ENCODE data around the gene ZSCAN21.
"Not testable (repeated sequence)": the region's sequence is repeated elsewhere in the genome, so short reads cannot be mapped to it uniquely, and the experiment has no call there.

The ZSCAN21 gene

GRCh38 chr7:100049441-100050291, at the start of gene ZSCAN21:
Gene ZSCAN21 (plus strand): TSS chr7:100049774. CDS start chr7:100057007, 7,233 bp downstream.
- DNase-seq, result peak; percentile 79

DNA sequence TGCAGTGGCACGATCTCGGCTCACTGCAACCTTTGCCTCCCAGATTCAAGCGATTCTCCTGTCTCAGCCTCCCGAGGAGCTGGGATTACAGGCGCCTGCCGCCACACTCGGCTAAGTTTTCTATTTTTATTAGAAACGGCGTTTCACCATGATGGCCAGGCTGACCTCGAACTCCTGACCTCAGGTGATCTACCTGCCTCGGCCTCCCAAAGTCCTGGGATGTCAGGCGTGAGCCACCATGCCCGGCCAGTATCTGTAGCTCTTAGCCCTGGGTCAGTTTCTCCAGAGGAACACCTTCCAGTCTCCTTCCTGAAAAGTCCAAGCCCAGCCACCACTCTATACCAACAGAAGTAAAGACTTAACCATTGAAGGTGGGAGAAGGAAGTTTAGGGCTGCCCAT, 49.3 kb upstream of the ZSCAN21 start:
- no peak for DNase-seq

GRCh38 chr7:100003711-100004661, 45.6 kb upstream of the ZSCAN21 start:
- DNase-seq, result no peak

- no peak for DNase-seq
Measured at GRCh38 chr7:100007887-100008286, 41.7 kb upstream of the ZSCAN21 start.

GRCh38 chr7:100008525-100008924, 41.0 kb upstream of the ZSCAN21 start:
- DNase-seq, result no peak

- DNase-seq, result not testable (repeated sequence)
Measured at GRCh38 chr7:100009952-100010351, 39.6 kb upstream of the ZSCAN21 start.

DNA sequence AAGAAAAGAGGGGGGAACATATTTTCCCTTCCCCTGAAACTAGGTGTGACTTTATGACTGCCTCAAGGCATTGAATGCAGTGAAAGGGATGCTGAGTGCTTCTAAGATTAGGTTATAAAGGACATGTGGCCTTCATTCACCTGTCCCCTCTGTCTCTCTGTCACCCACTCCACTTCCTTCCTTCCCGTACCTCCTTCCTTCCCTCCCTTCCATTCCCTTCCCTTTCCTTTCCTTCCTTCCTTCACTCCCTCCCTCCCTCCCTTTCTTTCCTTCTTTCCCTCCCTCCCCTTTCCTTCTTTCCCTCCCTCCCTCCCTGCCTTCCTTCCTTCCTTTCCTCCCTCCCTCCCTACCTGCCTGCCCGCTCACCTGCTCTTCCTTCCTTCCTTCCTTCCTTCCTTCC, 38.7 kb upstream of the ZSCAN21 start:
- DNase-seq, result no peak

GRCh38 chr7:100011516-100011915, 38.1 kb upstream of the ZSCAN21 start:
- DNase-seq, result no peak

- not testable (repeated sequence) for DNase-seq
Measured at GRCh38 chr7:100012385-100013327, 36.9 kb upstream of the ZSCAN21 start.

GRCh38 chr7:100013328-100013676, 36.3 kb upstream of the ZSCAN21 start:
- peak; percentile 37 for DNase-seq

DNA sequence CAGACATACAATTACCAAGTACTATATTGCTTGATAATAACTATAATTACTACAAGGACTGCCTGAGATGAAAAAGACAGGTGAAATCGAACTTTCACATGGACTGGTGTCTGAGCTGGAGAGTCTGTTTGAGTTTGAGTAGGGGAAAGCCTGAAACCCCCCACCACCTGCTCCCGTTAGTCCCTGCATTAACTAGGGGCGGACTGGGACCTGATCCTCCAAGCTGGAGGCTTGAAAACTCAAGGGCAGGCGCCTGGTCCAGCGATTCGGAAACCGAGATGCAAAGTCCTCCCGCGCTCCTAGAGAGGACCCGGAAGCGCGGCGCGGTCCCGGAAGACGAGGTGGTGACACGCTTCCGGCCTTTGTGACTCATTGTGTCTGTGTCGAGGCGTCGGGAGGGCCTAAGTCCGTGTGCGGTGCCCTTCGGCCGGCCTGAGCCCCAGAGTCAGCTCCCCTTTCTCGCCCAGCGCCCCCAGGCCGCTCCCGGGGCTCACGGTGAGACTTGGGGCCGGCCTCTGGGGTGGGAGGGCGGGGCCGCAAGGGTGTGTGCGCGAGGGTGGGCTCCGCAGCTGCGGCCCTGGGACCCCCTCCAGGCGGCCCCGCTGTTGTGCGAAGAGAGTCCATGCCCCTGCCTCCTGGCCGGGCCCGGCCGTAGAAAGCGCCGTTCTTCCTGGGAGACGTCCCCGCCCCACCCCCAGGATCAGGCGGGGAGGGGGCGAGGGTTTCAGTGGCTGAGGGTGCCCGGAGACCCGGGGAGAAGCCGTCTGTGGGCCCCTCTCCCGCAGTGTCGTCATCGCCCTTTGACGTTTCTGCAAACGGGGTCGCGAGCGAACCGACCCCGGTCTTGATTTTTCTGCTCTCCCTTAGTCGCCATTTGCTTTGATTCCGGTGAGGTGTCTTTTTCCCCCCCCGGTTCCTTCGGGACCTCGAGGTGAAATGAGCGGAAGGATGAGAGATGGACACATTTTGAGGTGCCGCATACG, 34.1 kb upstream of the ZSCAN21 start, which contains the start of gene ZKSCAN1:
Gene ZKSCAN1, plus strand, starts transcription at position 365 of the 983 bp plus-strand sequence. CDS start 7,911 bp downstream, outside the sequence.
- DNase-seq, result peak; percentile 91

DNA sequence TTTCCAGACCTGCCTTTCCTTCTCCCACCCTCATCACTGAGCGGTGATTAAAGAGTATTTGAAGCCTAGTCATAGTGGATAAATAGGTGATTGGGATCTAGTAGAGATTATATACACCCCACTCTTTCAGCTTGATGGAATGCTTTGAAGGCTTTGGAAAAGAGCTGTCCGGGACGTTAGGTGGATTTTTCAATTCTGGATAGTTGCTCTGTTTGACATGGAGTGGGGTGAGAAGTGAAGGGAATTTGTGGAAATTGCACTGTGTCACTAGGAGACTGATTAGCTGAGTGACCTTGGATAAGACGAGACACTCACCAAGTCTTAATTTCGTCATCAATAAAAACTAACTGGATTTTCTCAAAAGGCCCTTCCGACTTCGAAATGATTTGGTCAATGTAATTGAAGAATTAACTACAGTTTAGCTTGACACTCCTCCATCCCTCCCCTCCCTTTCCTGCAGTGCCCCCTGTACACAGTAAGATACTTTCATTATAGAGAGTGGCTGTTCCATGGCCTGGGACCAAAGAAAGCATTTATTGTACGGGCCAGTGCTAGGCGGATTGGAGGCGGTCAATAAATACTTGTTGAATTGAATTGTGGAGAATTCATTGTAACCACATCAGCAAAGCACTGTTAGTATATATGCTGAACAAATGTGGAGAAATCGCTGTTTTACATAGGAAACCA, 33.2 kb upstream of the ZSCAN21 start:
- DNase-seq, result no peak

DNA sequence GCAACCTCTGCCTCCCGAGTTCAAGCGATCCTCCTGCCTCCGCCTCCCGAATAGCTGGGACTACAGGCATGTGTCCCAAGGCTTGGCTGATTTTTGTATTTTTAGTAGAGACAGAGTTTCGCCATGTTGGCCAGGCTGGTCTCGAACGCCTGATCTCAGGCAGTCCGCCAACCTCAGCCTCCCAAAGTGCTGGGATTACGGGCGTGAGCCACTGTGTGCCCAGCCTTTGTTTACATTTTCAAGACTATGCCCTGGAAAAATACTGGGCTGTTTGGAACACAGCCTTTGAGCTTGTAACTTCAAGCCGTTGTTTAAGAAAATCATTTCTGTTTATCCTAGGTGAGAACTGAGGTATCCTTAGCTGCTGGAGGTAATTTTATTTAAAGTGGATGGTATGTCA, 32.3 kb upstream of the ZSCAN21 start:
- no peak for DNase-seq

GRCh38 chr7:100017875-100018274, 31.7 kb upstream of the ZSCAN21 start:
- DNase-seq, result no peak

- no peak for DNase-seq
Measured at GRCh38 chr7:100019908-100020307, 29.7 kb upstream of the ZSCAN21 start.

- DNase-seq, result peak; percentile 32
Measured at GRCh38 chr7:100021297-100021696, 28.3 kb upstream of the ZSCAN21 start.

DNA sequence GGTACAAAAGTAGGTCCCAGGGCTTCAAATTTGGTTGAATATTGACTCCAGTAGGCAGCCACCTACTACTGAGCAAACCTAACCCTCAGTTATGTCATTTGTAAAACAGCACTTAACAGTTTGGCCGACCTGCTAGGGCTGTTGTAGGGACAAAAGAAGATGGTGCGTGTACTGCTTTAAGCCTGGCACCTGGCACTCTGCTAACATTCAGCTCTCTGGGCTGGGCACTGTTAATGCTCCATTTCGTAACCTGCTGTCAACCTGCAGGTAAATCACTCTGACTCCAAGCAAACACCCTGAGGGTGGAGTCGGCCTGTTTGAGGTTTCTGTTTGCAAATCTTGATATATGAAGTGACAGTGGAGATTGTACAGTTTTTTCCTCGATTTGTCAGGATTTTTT, 27.0 kb upstream of the ZSCAN21 start:
- no peak for DNase-seq

DNA sequence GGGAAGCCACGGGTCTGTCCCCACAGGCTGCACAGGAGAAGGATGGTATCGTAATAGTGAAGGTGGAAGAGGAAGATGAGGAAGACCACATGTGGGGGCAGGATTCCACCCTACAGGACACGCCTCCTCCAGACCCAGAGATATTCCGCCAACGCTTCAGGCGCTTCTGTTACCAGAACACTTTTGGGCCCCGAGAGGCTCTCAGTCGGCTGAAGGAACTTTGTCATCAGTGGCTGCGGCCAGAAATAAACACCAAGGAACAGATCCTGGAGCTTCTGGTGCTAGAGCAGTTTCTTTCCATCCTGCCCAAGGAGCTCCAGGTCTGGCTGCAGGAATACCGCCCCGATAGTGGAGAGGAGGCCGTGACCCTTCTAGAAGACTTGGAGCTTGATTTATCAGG, 26.0 kb upstream of the ZSCAN21 start:
- DNase-seq, result no peak

DNA sequence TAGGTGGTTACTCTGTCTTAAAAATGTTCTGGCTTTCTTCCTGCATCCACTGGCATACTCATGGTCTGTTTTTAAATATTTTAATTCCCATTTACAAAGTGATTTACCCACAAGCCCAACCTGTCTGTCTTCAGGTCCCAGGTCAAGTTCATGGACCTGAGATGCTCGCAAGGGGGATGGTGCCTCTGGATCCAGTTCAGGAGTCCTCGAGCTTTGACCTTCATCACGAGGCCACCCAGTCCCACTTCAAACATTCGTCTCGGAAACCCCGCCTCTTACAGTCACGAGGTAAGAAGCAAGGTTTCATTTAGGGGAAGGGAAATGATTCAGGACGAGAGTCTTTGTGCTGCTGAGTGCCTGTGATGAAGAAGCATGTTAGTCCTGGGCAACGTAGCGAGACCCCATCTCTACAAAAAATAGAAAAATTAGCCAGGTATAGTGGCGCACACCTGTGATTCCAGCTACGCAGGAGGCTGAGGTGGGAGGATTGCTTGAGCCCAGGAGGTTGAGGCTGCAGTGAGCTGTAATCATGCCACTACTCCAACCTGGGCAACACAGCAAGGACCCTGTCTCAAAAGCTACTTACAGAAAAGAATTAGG, 25.5 kb upstream of the ZSCAN21 start:
- peak; percentile 16 for DNase-seq

DNA sequence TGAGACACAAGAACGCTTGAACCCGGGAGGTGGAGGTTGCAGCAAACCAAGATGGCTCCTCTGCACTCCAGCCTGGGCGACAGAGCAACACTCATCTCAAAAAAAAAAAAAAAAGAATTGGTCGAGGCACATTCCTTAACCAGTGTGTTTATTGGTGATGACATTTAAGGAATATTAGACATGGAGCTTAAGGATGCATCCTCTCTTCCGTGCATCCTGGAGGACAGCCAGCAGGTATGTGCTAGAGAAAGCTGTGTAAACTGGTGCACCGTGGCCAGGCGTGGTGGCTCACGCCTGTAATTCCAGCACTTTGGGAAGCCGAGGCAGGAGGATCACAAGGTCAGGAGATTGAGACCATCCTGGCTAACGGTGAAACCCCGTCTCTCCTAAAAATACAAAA, 22.4 kb upstream of the ZSCAN21 start:
- DNase-seq, result no peak
